CD4-positive, alpha-beta T cell (primary cell): ENCODE data around the gene NKAIN2. TPM values are rescaled to one million over a fixed set of nuclear protein-coding genes. Genes with fewer than 3 reads are reported as not detected.

Experiments
- ATAC-seq: fragments of 200-7000 bp; cut with Tn5 transposase; one replicate; pipeline ENCODE4 v1.10.0; 2022; ENCODE audit warnings: mild to moderate bottlenecking; ENCODE audit not compliant: poor library complexity
- CTCF ChIA-PET: fragments of 350-600 bp; sonication (Branson Sonifier 250); formaldehyde crosslinking; loops from one replicate; lab custom pipeline; 2021; ENCODE audit warnings: antibody characterized with exemption, inconsistent platforms; lab: Charles Lee
- POLR2A ChIA-PET: fragments of 350-600 bp; sonication (Branson Sonifier 250); formaldehyde crosslinking; loops from one replicate; lab custom pipeline; 2021; ENCODE audit warnings: antibody characterized with exemption, inconsistent platforms; lab: Charles Lee
- DNase-seq, 14 experiments: peaks; one replicate each; pipeline ENCODE4 v3.0.0-alpha.2; 2013 to 2020; ENCODE audit warnings: mixed read lengths in 2 of 14
- H3K27ac ChIP-seq, 2 donors: one replicate each; pipeline versions ENCODE4 v1.5.1 to v1.7.0; 2013; ENCODE audit warnings: low read length in 2 of 2, low read depth in 1 of 2, mild to moderate bottlenecking in 1 of 2
- H3K27me3 ChIP-seq, 2 experiments: 1 replicate in 1 of 2; 2 replicates in 1 of 2; pipeline versions ENCODE4 v1.6.1 to v1.7.0; 2013; ENCODE audit warnings: low read length in 2 of 2, control low read depth in 1 of 2, mild to moderate bottlenecking in 1 of 2, moderate library complexity in 1 of 2; ENCODE audit not compliant: insufficient read depth in 2 of 2, control insufficient read depth in 1 of 2
- H3K36me3 ChIP-seq: one replicate; pipeline ENCODE4 v1.6.1; 2013; ENCODE audit warnings: low read length, control low read depth; ENCODE audit not compliant: insufficient read depth
- H3K4me1 ChIP-seq: one replicate; pipeline ENCODE4 v1.6.1; 2013; ENCODE audit warnings: low read length, control low read depth; ENCODE audit not compliant: insufficient read depth
- H3K4me3 ChIP-seq: one replicate; pipeline ENCODE4 v1.5.1; 2013; ENCODE audit warnings: mild to moderate bottlenecking, low read length, moderate library complexity
- H3K9me3 ChIP-seq, 2 experiments: 1 replicate in 1 of 2; 2 replicates in 1 of 2; pipeline versions ENCODE4 v1.6.1 to v1.7.0; 2013; ENCODE audit warnings: low read length in 2 of 2, mild to moderate bottlenecking in 2 of 2, control low read depth in 1 of 2, moderate library complexity in 1 of 2; ENCODE audit not compliant: control insufficient read depth in 1 of 2, insufficient read depth in 1 of 2
- H3K27ac Mint-ChIP-seq: one replicate; pipeline ENCODE4 v1.8.0; 2020; ENCODE audit warnings: mixed read lengths
- H3K27me3 Mint-ChIP-seq: one replicate; pipeline ENCODE4 v1.8.0; 2021; ENCODE audit warnings: mixed read lengths
- H3K36me3 Mint-ChIP-seq: one replicate; pipeline ENCODE4 v1.8.0; 2021; ENCODE audit warnings: low read depth, mixed read lengths
- H3K4me1 Mint-ChIP-seq: one replicate; pipeline ENCODE4 v1.8.0; 2021; ENCODE audit warnings: low read depth, mixed read lengths
- H3K4me3 Mint-ChIP-seq: one replicate; pipeline ENCODE4 v1.8.0; 2020; ENCODE audit warnings: mild to moderate bottlenecking, mixed read lengths
- H3K9me3 Mint-ChIP-seq: one replicate; pipeline ENCODE4 v1.8.0; 2020; ENCODE audit warnings: mixed read lengths
- intact Hi-C, 2 experiments: fragments of 100-400 bp; cut with DNase I in 1 of 2; cut with micrococcal nuclease in 1 of 2; formaldehyde crosslinking; loops; one replicate each; pipeline versions ENCODE4 v1.15.1 to v1.9.0; 2023 to 2025; cut with DNase I, micrococcal nuclease
- total RNA-seq, 174 experiments: library from RNA in 2 of 174; stranded (reverse) in 2 of 174; gene quantifications; one replicate each; pipeline ENCODE4 v1.2.3 and lab custom pipeline; 2021 to 2026
- TF ChIP-seq, protein P1 (sequence below): fragments of 200-600 bp; IDR thresholded peaks from one replicate; pipeline ENCODE4 v1.8.0; 2022; ENCODE audit warnings: antibody characterized with exemption, mild to moderate bottlenecking

Gene NKAIN2
- total RNA-seq, 2 experiments from 2014 or later = not detected

DNA sequence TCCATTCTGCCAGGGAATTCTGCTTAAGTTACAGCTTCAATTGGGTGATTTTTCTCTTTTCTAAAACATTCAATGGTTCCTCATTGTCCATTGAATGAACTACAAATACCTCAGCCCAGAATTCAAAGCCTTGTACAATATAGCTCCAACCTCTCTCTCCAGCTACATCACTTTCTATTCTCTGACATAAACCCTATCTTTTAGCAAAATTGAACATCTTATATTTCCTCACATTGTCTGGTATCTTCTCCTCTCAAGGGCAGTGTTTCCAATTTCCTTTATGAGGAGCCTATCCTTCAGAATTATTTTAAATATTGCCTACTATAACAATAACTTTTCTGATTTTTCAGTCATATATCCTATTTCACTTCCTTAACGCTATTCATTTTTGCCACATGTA is 955.0 kb downstream of the NKAIN2 start:
- ATAC-seq = no peak
- intact Hi-C loops = no loop called here
- no peak for DNase-seq
- POLR2A ChIA-PET = no interaction called here
- CTCF ChIA-PET = no interaction called here
- Mint-ChIP-seq H3K9me3 (no peaks in the 10 kb centered on the region), H3K4me3 (no peak overlapping the region), H3K27ac (no peak overlapping the region), H3K4me1 (no peaks in the 10 kb centered on the region), H3K27me3 (no peaks in the 10 kb centered on the region), H3K36me3 (no peaks in the 10 kb centered on the region)
- H3K27ac ChIP-seq = no peak overlapping the region
- no peak overlapping the region for H3K4me3 ChIP-seq
- TF ChIP-seq, protein P1, sequence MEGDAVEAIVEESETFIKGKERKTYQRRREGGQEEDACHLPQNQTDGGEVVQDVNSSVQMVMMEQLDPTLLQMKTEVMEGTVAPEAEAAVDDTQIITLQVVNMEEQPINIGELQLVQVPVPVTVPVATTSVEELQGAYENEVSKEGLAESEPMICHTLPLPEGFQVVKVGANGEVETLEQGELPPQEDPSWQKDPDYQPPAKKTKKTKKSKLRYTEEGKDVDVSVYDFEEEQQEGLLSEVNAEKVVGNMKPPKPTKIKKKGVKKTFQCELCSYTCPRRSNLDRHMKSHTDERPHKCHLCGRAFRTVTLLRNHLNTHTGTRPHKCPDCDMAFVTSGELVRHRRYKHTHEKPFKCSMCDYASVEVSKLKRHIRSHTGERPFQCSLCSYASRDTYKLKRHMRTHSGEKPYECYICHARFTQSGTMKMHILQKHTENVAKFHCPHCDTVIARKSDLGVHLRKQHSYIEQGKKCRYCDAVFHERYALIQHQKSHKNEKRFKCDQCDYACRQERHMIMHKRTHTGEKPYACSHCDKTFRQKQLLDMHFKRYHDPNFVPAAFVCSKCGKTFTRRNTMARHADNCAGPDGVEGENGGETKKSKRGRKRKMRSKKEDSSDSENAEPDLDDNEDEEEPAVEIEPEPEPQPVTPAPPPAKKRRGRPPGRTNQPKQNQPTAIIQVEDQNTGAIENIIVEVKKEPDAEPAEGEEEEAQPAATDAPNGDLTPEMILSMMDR = no peak
- no peaks in the 10 kb centered on the region for H3K36me3 ChIP-seq
- H3K27me3 ChIP-seq = no peaks in the 10 kb centered on the region
- no peaks in the 10 kb centered on the region for H3K9me3 ChIP-seq
- no peaks in the 10 kb centered on the region for H3K4me1 ChIP-seq

DNA sequence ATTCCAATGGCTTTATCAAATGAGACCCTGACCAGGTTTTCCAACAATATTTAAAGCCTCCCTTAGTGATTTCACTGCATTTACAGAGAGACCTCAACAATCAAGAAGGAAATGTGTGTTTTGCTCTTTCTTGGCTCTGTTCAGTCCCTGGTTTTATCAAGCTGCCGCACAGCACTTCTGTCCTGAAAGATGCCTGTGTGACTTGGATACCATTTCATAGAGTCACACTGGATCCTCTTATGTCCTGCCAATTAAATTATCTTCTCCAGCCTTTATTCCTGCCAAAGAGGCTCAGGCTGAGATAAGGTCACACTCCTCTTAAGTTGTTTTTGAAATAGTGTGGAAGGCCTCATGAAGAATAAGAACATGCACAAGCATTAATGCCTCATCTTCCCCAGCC is 961.6 kb downstream of the NKAIN2 start:
- H3K27ac Mint-ChIP-seq = no peak overlapping the region
- Histone ChIP-seq H3K27me3 (no peaks in the 10 kb centered on the region), H3K27ac (no peak overlapping the region), H3K36me3 (no peaks in the 10 kb centered on the region), H3K9me3 (no peaks in the 10 kb centered on the region), H3K4me1 (no peaks in the 10 kb centered on the region), H3K4me3 (no peak overlapping the region)
- H3K4me3 Mint-ChIP-seq = no peak overlapping the region
- intact Hi-C loops = no loop called here
- TF ChIP-seq, protein P1 = no peak
- no peaks in the 10 kb centered on the region for H3K4me1 Mint-ChIP-seq
- POLR2A ChIA-PET = no interaction called here
- DNase-seq (no peak), ATAC-seq (no peak)
- CTCF ChIA-PET = no interaction called here
- no peaks in the 10 kb centered on the region for H3K9me3 Mint-ChIP-seq
- H3K27me3 Mint-ChIP-seq = no peaks in the 10 kb centered on the region
- H3K36me3 Mint-ChIP-seq = no peaks in the 10 kb centered on the region

DNA sequence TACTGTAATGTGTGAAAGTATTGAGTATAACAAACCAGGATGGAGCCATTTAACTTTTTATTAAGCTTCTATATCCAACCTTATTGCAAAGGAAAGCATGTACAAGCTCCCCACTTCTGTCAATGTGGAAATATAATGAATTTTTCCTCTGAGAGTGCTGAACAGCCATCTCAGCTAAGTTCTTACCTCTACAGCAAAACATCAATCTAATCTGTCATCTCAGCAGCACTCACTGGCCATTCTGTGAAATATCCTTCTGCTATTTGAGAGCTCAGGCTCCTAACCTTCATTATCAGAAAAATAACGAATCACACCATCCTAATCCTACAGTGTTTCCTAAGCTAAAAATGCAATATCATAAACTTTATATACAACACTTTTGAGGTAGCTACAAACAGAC is 964.6 kb downstream of the NKAIN2 start:
- DNase-seq = no peak
- no peaks in the 10 kb centered on the region for H3K27me3 ChIP-seq
- H3K36me3 Mint-ChIP-seq = no peaks in the 10 kb centered on the region
- POLR2A ChIA-PET = no interaction called here
- no peaks in the 10 kb centered on the region for H3K9me3 ChIP-seq
- no peaks in the 10 kb centered on the region for H3K27me3 Mint-ChIP-seq
- no peak overlapping the region for H3K4me3 ChIP-seq
- no peak overlapping the region for H3K4me3 Mint-ChIP-seq
- ATAC-seq = no peak
- H3K9me3 Mint-ChIP-seq = no peaks in the 10 kb centered on the region
- H3K4me1 ChIP-seq = no peaks in the 10 kb centered on the region
- no peak overlapping the region for H3K27ac Mint-ChIP-seq
- intact Hi-C loops = no loop called here
- no peaks in the 10 kb centered on the region for H3K36me3 ChIP-seq
- H3K27ac ChIP-seq = no peak overlapping the region
- TF ChIP-seq, protein P1 = no peak
- CTCF ChIA-PET = no interaction called here
- H3K4me1 Mint-ChIP-seq = no peaks in the 10 kb centered on the region
